Tibial nerve (tissue), 3 donors: ENCODE data around the gene ANKH.

ENCODE experiments used
- POLR2A ChIP-seq, 2 donors: fragments of 450-650 bp; IDR thresholded peaks; one replicate each; pipeline ENCODE4 v1.6.1; 2017; ENCODE audit warnings: antibody characterized with exemption in 2 of 2, mild to moderate bottlenecking in 2 of 2, moderate library complexity in 2 of 2
- TF ChIP-seq, protein P1 (sequence below), 5 experiments: fragments of 200-600 bp in 3 of 5; fragments of 450-650 bp in 2 of 5; sonication (generic) in 3 of 5; IDR thresholded peaks; one replicate each; pipeline ENCODE4 v1.5.1; 2016 to 2019; ENCODE audit warnings: antibody characterized with exemption in 5 of 5, mild to moderate bottlenecking in 3 of 5, moderate library complexity in 2 of 5

DNA sequence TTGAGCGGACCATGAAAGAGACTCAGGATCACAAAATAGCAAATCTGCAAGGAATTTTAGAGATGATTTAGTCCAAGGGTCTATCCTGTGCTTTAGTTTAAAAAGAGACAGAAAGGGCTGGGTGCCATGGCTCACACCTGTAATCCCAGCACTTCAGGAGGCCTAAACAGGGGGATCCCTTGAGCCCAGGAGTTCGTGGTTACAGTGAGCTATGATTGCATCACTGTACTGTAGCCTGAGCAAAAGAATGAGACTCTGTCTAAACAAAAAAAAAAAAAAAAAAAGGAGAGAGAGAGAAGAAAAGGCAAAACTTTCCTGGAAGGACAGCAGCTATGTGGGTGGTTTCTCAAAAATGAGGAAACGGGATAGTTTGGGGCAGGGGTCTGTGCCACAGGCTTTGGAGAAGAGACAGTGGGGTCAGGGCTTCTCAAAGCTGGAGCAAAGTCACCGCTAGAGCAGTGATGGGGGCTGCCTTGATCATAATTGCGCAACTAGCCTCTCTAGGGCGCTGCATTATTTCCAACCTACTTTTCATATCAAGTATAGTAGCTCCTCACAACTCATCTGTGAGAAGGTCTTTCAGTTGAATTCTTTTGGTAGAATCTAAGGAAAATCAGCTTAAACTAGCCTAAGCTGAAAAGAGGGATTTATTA, 8.5 kb upstream of the ANKH start:
- TF ChIP-seq, protein P1, sequence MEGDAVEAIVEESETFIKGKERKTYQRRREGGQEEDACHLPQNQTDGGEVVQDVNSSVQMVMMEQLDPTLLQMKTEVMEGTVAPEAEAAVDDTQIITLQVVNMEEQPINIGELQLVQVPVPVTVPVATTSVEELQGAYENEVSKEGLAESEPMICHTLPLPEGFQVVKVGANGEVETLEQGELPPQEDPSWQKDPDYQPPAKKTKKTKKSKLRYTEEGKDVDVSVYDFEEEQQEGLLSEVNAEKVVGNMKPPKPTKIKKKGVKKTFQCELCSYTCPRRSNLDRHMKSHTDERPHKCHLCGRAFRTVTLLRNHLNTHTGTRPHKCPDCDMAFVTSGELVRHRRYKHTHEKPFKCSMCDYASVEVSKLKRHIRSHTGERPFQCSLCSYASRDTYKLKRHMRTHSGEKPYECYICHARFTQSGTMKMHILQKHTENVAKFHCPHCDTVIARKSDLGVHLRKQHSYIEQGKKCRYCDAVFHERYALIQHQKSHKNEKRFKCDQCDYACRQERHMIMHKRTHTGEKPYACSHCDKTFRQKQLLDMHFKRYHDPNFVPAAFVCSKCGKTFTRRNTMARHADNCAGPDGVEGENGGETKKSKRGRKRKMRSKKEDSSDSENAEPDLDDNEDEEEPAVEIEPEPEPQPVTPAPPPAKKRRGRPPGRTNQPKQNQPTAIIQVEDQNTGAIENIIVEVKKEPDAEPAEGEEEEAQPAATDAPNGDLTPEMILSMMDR (IDR thresholded peaks at IDR 0.05), result no peak
- no peak for TF ChIP-seq POLR2A (IDR thresholded peaks at IDR 0.05)
